K562 (cell line): ENCODE data around the gene CDSN. TPM values are rescaled to one million over a fixed set of nuclear protein-coding genes. Genes with fewer than 3 reads are reported as not detected.

ENCODE experiments used
- ATAC-seq: fragments of 200-7000 bp; cut with Tn5 transposase; 3 replicates; pipeline ENCODE4 v1.9.1; 2020; ENCODE audit warnings: moderate library complexity
- BruUV-seq: library from RNA; stranded (reverse); fragments of 400-500 nt; replicated peaks from 2 replicates; lab custom pipeline; 2021; lab: Mats Ljungman, UMichigan
- CTCF ChIA-PET: fragments of 300-600 bp; formaldehyde crosslinking; extraction: SDS; loops from one replicate; lab custom pipeline; 2021; ENCODE audit warnings: low intra/inter-chr PET ratio; lab: Yijun Ruan, JAX
- POLR2A ChIA-PET: fragments of 300-600, 350-650 bp; sonication (Branson Sonifier 250); formaldehyde crosslinking; extraction: SDS; loops from one replicate; lab custom pipeline; 2021; ENCODE audit warnings: antibody characterized with exemption, inconsistent platforms; lab: Yijun Ruan, JAX
- DNase-seq, 4 experiments: peaks; one replicate each; pipeline versions ENCODE4 v3.0.0 to v3.0.0-alpha.2; 2011 to 2018; ENCODE audit warnings: low spot score in 3 of 4, mixed read lengths in 3 of 4; ENCODE audit errors: extremely low read depth in 1 of 4
- FAIRE-seq: peaks from 2 replicates; lab custom pipeline; 2011; peaks lifted over from hg19 to GRCh38; lab: Jason Lieb, UNC
- H2AFZ ChIP-seq: 2 replicates; pipeline ENCODE4 v1.6.0; 2011; ENCODE audit warnings: low read depth, low read length, control low read depth, inconsistent platforms
- H3K27ac ChIP-seq: fragments of 200-600 bp; 3 replicates; pipeline ENCODE4 v1.8.0; 2011; ENCODE audit warnings: low read depth, mild to moderate bottlenecking, control low read depth, inconsistent platforms, low read length, moderate library complexity, mixed read lengths; ENCODE audit errors: extremely low read depth
- H3K27me3 ChIP-seq, 2 experiments: fragments of 300-600 bp in 1 of 2; 2 replicates in 1 of 2; 3 replicates in 1 of 2; pipeline versions ENCODE4 v1.6.0 to v1.8.0; 2011; ENCODE audit warnings: inconsistent platforms in 2 of 2, low read length in 2 of 2, mild to moderate bottlenecking in 1 of 2, mixed read lengths in 1 of 2, moderate library complexity in 1 of 2; ENCODE audit not compliant: control insufficient read depth in 2 of 2, insufficient read depth in 2 of 2
- H3K36me3 ChIP-seq: fragments of 300-600 bp; 3 replicates; pipeline ENCODE4 v1.8.0; 2011; ENCODE audit warnings: mild to moderate bottlenecking, low read length, inconsistent platforms; ENCODE audit not compliant: control insufficient read depth, insufficient read depth
- H3K4me1 ChIP-seq, 2 experiments: fragments of 200-600 bp in 1 of 2; replicated peaks in 1 of 2; 2 replicates in 1 of 2; 3 replicates in 1 of 2; pipeline versions ENCODE4 v1.5.1 to v1.8.0; 2011; ENCODE audit warnings: inconsistent platforms in 2 of 2, low read length in 2 of 2, mild to moderate bottlenecking in 1 of 2, mixed read lengths in 1 of 2, moderate library complexity in 1 of 2; ENCODE audit not compliant: control insufficient read depth in 2 of 2, insufficient read depth in 2 of 2
- H3K4me2 ChIP-seq: 2 replicates; pipeline ENCODE4 v1.6.1; 2011; ENCODE audit warnings: low read length, control low read depth, inconsistent platforms, mixed read lengths; ENCODE audit not compliant: insufficient read depth
- H3K4me3 ChIP-seq: fragments of 200-600 bp; sonication (generic), shearing (Covaris generic); 2 replicates; pipeline ENCODE4 v1.5.1; 2016; ENCODE audit warnings: control low read depth, inconsistent platforms
- H3K79me2 ChIP-seq: fragments of 200-600 bp; 3 replicates; pipeline ENCODE4 v1.8.0; 2011; ENCODE audit warnings: low read length, inconsistent platforms; ENCODE audit not compliant: control insufficient read depth, insufficient read depth
- H3K9ac ChIP-seq, 2 experiments: 2 replicates each; pipeline versions ENCODE4 v1.6.0 to v1.6.1; 2011; ENCODE audit warnings: low read depth in 2 of 2, low read length in 2 of 2, control low read depth in 1 of 2, inconsistent platforms in 1 of 2, mild to moderate bottlenecking in 1 of 2, mixed read lengths in 1 of 2; ENCODE audit not compliant: insufficient read depth in 1 of 2
- H3K9me1 ChIP-seq: one replicate; pipeline ENCODE4 v1.6.0; 2011; ENCODE audit warnings: inconsistent platforms, mild to moderate bottlenecking, low read length, moderate library complexity; ENCODE audit not compliant: control insufficient read depth, insufficient read depth
- H3K9me3 ChIP-seq: replicated peaks from 2 replicates; pipeline ENCODE4 v1.5.1; 2011; ENCODE audit warnings: low read depth, low read length, inconsistent platforms; ENCODE audit not compliant: control insufficient read depth, insufficient read depth
- H4K20me1 ChIP-seq: replicated peaks from 2 replicates; pipeline ENCODE4 v1.6.1; 2011; ENCODE audit warnings: low read length, inconsistent platforms, mixed read lengths; ENCODE audit not compliant: control insufficient read depth, insufficient read depth
- CBFA2T3 ChIP-seq: fragments of 450-650 bp; IDR thresholded peaks from 2 replicates; pipeline ENCODE4 v1.6.1; 2017
- CBX5 ChIP-seq: IDR thresholded peaks from 2 replicates; pipeline ENCODE4 v1.6.1; 2014; ENCODE audit warnings: low read depth, borderline replicate concordance
- EGR1 ChIP-seq: fragments of 450-650 bp; conservative IDR thresholded peaks from 2 replicates; pipeline ENCODE4 v1.6.1; 2017; ENCODE audit warnings: mild to moderate bottlenecking
- GABPB2 ChIP-seq: fragments of 250-450 bp; sonication (Bioruptor Pico); conservative IDR thresholded peaks from 2 replicates; pipeline ENCODE4 v1.5.1; 2021; ENCODE audit warnings: mild to moderate bottlenecking
- IFI16 ChIP-seq: fragments of 250-450 bp; sonication (Bioruptor Pico); IDR thresholded peaks from 2 replicates; pipeline ENCODE4 v2.1.2; 2022; ENCODE audit warnings: mild to moderate bottlenecking, inconsistent platforms
- IRF1 ChIP-seq: sonication (generic); formaldehyde crosslinking; IDR thresholded peaks from 2 replicates; pipeline ENCODE4 v1.8.0; 2022; ENCODE audit warnings: missing genetic modification reagents, mild to moderate bottlenecking, borderline replicate concordance
- NR1H2 ChIP-seq: sonication (generic); formaldehyde crosslinking; IDR thresholded peaks from 2 replicates; pipeline ENCODE4 v1.4.0; 2020; ENCODE audit warnings: mild to moderate bottlenecking, missing genetic modification reagents
- PKNOX1 ChIP-seq: fragments of 450-650 bp; IDR thresholded peaks from 2 replicates; pipeline ENCODE4 v1.6.1; 2016
- RBBP5 ChIP-seq: fragments of 200-600 bp; sonication (generic); IDR thresholded peaks from 2 replicates; pipeline ENCODE4 v1.6.1; 2012; ENCODE audit warnings: borderline replicate concordance, mild to moderate bottlenecking, low read length, control low read depth, inconsistent platforms; ENCODE audit not compliant: insufficient read depth, poor library complexity, severe bottlenecking
- RCOR1 ChIP-seq, 2 experiments: IDR thresholded peaks; 2 replicates each; pipeline ENCODE4 v1.6.1; 2012; ENCODE audit warnings: low read depth in 2 of 2, low read length in 2 of 2, borderline replicate concordance in 1 of 2, improper control_type of control experiment in 1 of 2
- SETDB1 ChIP-seq: IDR thresholded peaks from one replicate; pipeline ENCODE4 v1.6.1; 2012; ENCODE audit warnings: low read length, control low read depth, inconsistent platforms
- SMARCA5 ChIP-seq: fragments of 450-650 bp; IDR thresholded peaks from 2 replicates; pipeline ENCODE4 v1.6.1; 2016
- TAF9B ChIP-seq: fragments of 450-650 bp; IDR thresholded peaks from 2 replicates; pipeline ENCODE4 v1.6.1; 2018; ENCODE audit warnings: mild to moderate bottlenecking; ENCODE audit not compliant: partially characterized antibody
- TCF7 ChIP-seq: sonication (generic); IDR thresholded peaks from 2 replicates; pipeline ENCODE4 v1.6.1; 2016; ENCODE audit warnings: antibody characterized with exemption, borderline replicate concordance
- TRIM24 ChIP-seq, 2 experiments: fragments of 450-650 bp; IDR thresholded peaks; 2 replicates each; pipeline ENCODE4 v1.6.1; 2016
- ZBTB34 ChIP-seq: fragments of 250-450 bp; sonication (Bioruptor Pico); IDR thresholded peaks from 2 replicates; pipeline ENCODE4 v1.8.0; 2021; ENCODE audit warnings: mild to moderate bottlenecking, moderate library complexity
- ZNF282 ChIP-seq: sonication (generic); formaldehyde crosslinking; IDR thresholded peaks from 2 replicates; pipeline ENCODE4 v1.8.1; 2023; ENCODE audit warnings: missing genetic modification reagents
- ZNF583 ChIP-seq: fragments of 250-450 bp; sonication (Bioruptor Pico); IDR thresholded peaks from 2 replicates; pipeline ENCODE4 v1.4.0; 2020
- ZNF695 ChIP-seq: fragments of 450-650 bp; formaldehyde crosslinking; IDR thresholded peaks from 2 replicates; pipeline ENCODE4 v1.4.0; 2020; ENCODE audit warnings: mild to moderate bottlenecking, moderate library complexity
- ZNF766 ChIP-seq: fragments of 200-800 bp; sonication (Bioruptor generic); conservative IDR thresholded peaks from 2 replicates; pipeline ENCODE4 v1.6.1; 2016; ENCODE audit warnings: missing genetic modification characterization, missing compliant biosample characterization
- WGBS: fragments of 100-300 bp; shearing (Covaris generic); methylation state at CpG from one replicate; pipeline ENCODE4 v1.1.6; 2016; ENCODE audit warnings: low coverage, mixed read lengths; ENCODE audit not compliant: insufficient coverage; ENCODE audit errors: missing lambda C conversion rate; 5-methylcytosine and 5-hydroxymethylcytosine counted together
- in situ Hi-C: fragments of 300-500 bp; cut with MboI; formaldehyde crosslinking; loops from 4 replicates; pipeline ENCODE4 v1.15.0; 2018; ENCODE audit warnings: inconsistent platforms, mixed read lengths
- intact Hi-C: fragments of 100-400 bp; cut with micrococcal nuclease; formaldehyde crosslinking; loops from 2 replicates; pipeline ENCODE4 v1.14.2; 2022
- polyA plus RNA-seq, 8 experiments: library from polyadenylated mRNA; depleted of rRNA in 4 of 8; stranded (reverse) in 5 of 8; unstranded in 3 of 8; fragments of >200 nt; fragmentation: Nextera tagmentation in 2 of 8; fragmentation: Illumina TruSeq in 1 of 8; extraction: Ambion mirVana in 2 of 8; extraction: Trizol in 1 of 8; gene quantifications; 2 replicates each; pipeline versions ENCODE4 v1.2.1 to v1.2.3, GENCODE V29; 2011 to 2014; ENCODE audit warnings: inconsistent platforms in 1 of 8, missing spikeins in 1 of 8
- total RNA-seq, 7 experiments: library from RNA; depleted of rRNA in 6 of 7; stranded (reverse); fragments of >200 nt in 6 of 7; fragmentation: Illumina TruSeq in 2 of 7; extraction: Trizol in 2 of 7; gene quantifications; 2 replicates each; pipeline versions ENCODE4 v1.2.1 to v1.2.3, GENCODE V29; 2011 to 2021; ENCODE audit warnings: low replicate concordance in 1 of 7

Gene CDSN
- total and polyA plus RNA-seq, 9 of the 15 experiments (the other 6 are each of a cell fraction or from before 2014, with no cell fraction given): not detected

GRCh38 chr6:31126396-31127175, 6.3 kb upstream of the CDSN start:
- Histone ChIP-seq H3K27ac (no peak overlapping the region), H3K4me2 (no peak overlapping the region), H3K9me3 (no peaks in the 10 kb centered on the region)
- 8% methylated on average over 16 of the region's 16 CpGs for WGBS
- no peak for TF ChIP-seq TRIM24 (IDR thresholded peaks at IDR 0.05)
- no peak for TF ChIP-seq ZBTB34 (CRISPR knock-in tag)
- no peak for TF ChIP-seq GABPB2 (CRISPR knock-in tag)
- peak; percentile 34; the same call in 1 of the 2 replicates for TF ChIP-seq PKNOX1
- TF ChIP-seq ZNF766 (CRISPR knock-in tag): no peak
- no peak for TF ChIP-seq ZNF282 (CRISPR knock-in tag)
- no peak for TF ChIP-seq SETDB1
- TF ChIP-seq NR1H2 (CRISPR knock-in tag): no peak
- TF ChIP-seq CBX5: no peak
- TF ChIP-seq TAF9B: no peak
- no peak for TF ChIP-seq ZNF583 (CRISPR knock-in tag)
- no peak for TF ChIP-seq TCF7
- TF ChIP-seq RBBP5: no peak
- no peak for TF ChIP-seq IFI16
- no peak for TF ChIP-seq EGR1
- TF ChIP-seq CBFA2T3: peak; percentile 31
- no peak for TF ChIP-seq SMARCA5
- TF ChIP-seq ZNF695: no peak
- TF ChIP-seq IRF1: no peak
- peak in 1 of 2 experiments; percentile 75; a peak in 1 of 4 replicates for TF ChIP-seq RCOR1 (IDR thresholded peaks at IDR 0.05; ENCODE audit: borderline replicate concordance in 1 of 2, low read depth in 2 of 2, low read length in 2 of 2)
- TF ChIP-seq, all 486 proteins: peak for 3
- no peak for FAIRE-seq
- Histone ChIP-seq H3K4me1 (peaks cover 6 to 14% of the 10 kb centered on the region in 2 experiments; a peak in 4 of 5 replicates), H3K4me3 (no peak overlapping the region), H3K79me2 (no peaks in the 10 kb centered on the region), H4K20me1 (peaks cover 12% of the 10 kb centered on the region), H2AFZ (no peak overlapping the region), H3K9me1 (no peaks in the 10 kb centered on the region), H3K9ac (peak overlapping the region in 1 of 2 experiments; percentile 51; a peak in 1 of 4 replicates), H3K27me3 (peaks cover 35 to 71% of the 10 kb centered on the region in 2 experiments; a peak in 4 of 5 replicates), H3K36me3 (no peaks in the 10 kb centered on the region)
- DNase-seq: peak in 2 of 4 experiments; percentile 48 to 50
- ChIA-PET POLR2A (interaction anchor here (0.6 to 1.1 kb wide), 3 partner anchors 100 to 316 kb away, joined by 3 read pairs; no protein-coding TSS in a partner anchor), CTCF (no interaction called here)
- intact Hi-C loops: no loop called here
- ATAC-seq: peak; percentile 67
- no TSS peak for BruUV-seq
- in situ Hi-C loops: no loop called here
